AG09319 (cell line): ENCODE measurements around the gene TALDO1.

ENCODE experiments used
- DNase-seq: peaks from one replicate; pipeline ENCODE4 v3.0.0-alpha.2; 2010; ENCODE audit warnings: low read depth; ENCODE audit errors: extremely low read depth
- TF ChIP-seq, protein P1 (sequence below): IDR thresholded peaks from 2 replicates; pipeline ENCODE4 v1.5.1; 2011; ENCODE audit warnings: low read depth, mild to moderate bottlenecking, inconsistent platforms, low read length, moderate library complexity

TALDO1 gene

GRCh38 chr11:724049-724777, 23.1 kb upstream of the TALDO1 start:
- TF ChIP-seq, protein P1, sequence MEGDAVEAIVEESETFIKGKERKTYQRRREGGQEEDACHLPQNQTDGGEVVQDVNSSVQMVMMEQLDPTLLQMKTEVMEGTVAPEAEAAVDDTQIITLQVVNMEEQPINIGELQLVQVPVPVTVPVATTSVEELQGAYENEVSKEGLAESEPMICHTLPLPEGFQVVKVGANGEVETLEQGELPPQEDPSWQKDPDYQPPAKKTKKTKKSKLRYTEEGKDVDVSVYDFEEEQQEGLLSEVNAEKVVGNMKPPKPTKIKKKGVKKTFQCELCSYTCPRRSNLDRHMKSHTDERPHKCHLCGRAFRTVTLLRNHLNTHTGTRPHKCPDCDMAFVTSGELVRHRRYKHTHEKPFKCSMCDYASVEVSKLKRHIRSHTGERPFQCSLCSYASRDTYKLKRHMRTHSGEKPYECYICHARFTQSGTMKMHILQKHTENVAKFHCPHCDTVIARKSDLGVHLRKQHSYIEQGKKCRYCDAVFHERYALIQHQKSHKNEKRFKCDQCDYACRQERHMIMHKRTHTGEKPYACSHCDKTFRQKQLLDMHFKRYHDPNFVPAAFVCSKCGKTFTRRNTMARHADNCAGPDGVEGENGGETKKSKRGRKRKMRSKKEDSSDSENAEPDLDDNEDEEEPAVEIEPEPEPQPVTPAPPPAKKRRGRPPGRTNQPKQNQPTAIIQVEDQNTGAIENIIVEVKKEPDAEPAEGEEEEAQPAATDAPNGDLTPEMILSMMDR, result no peak
- no peak for DNase-seq

DNA sequence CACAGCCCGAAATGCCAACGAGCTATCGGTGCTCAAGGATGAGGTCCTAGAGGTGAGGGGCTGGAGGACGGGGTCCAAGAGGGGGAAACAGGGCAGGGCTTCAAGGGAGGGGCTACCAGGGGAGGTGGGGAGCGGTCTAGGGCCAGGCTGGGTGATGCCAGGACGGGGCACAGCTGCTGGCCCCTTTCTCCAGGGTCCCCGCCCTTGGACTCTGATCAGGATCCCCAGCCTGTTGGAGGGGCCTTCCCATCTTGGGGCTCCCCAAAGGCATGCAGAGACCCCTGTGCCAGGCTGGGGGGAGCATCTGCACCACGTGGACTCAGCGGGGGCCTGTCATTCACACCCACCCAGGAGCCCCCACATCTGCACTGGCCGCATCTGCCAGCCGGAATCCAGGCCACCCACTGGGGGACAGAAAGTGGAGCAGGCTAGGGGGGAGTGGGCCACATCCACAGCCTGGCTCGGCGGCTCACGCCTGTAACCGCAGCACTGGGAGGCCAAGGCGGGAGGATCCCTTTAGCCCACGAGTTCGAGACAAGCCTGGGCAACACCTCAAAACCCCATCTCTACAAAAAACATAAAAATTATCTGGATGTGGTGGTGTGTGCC, 22.4 kb upstream of the TALDO1 start:
- TF ChIP-seq, protein P1, result no peak

GRCh38 chr11:725624-726202, 21.6 kb upstream of the TALDO1 start:
- no peak for DNase-seq
- TF ChIP-seq, protein P1, result no peak

More for the DNA sequence above, 22.4 kb upstream of the TALDO1 start:
- no peak for DNase-seq

DNA sequence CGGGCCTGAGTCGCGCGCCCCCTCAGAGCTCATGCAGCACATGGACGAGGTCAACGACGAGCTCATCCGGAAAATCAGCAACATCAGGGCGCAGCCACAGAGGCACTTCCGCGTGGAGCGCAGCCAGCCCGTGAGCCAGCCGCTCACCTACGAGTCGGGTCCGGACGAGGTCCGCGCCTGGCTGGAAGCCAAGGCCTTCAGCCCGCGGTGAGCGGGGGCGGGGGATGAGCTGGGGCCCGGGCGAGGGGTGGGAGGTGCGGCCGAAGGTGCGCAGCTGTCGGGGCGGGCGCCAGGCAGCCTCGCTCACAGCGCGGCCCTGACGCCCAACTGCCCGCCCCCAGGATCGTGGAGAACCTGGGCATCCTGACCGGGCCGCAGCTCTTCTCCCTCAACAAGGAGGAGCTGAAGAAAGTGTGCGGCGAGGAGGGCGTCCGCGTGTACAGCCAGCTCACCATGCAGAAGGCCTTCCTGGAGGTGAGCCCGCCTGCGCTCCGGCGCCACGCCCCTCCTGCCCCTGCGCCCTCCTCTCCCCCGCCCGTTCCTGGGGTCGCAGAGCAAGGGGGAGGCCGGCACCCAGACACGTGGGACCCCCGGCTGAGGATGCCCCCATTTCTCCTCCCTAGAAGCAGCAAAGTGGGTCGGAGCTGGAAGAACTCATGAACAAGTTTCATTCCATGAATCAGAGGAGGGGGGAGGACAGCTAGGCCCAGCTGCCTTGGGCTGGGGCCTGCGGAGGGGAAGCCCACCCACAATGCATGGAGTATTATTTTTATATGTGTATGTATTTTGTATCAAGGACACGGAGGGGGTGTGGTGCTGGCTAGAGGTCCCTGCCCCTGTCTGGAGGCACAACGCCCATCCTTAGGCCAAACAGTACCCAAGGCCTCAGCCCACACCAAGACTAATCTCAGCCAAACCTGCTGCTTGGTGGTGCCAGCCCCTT, 20.7 kb upstream of the TALDO1 start:
- TF ChIP-seq, protein P1, result no peak

GRCh38 chr11:727281-727701, 20.0 kb upstream of the TALDO1 start:
- TF ChIP-seq, protein P1, result no peak
- no peak for DNase-seq

More for the DNA sequence above, 20.7 kb upstream of the TALDO1 start:
- DNase-seq, result no peak

DNA sequence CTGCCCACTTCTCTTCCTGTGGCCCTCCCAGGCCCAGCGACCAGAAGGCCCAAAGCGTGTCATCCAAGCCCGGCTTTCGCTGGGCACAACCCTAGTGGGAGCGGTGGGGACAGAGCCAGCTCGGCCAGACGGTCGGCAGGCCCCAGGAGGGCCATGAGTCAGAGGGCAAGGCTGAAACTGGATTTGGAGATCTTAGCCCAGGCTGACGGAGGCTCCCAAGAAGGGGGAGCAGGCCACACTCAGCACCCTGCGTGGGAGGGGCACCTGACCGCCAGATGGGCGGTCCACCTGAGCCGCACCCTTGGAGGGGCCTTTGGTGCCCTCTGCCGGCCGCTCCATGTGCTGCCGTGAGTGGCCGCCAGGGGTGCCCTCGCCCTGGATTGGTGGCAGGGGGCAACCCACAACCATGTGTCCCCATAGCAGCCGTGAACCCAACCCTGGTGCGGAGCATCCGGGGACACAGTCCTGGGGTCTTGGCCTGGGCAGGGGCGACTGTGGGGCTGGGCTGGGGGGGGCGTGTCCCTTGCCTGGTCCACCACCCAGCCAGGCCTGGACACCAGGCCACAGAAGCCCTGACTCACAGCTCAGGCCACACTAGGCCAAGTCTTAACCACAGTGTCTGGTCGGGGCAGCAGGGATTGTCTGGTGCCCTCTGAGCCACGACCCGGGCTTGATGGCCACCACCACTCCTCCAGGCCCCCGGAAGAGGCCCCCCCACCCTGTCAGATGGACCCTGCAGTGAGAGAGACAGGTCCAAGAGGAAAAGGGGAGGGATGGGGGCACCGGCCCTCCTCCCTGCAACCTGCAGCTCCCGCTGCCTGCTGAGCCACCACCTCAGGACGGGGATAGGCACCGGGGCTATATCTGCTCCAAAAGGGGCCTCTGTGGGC, 19.2 kb upstream of the TALDO1 start:
- peak; percentile 72 for DNase-seq
- TF ChIP-seq, protein P1, result peak; percentile 100
